Esophagus muscularis mucosa (tissue), 4 donors: ENCODE measurements around the gene PLXNB1.

Source experiments
- CTCF ChIP-seq, 3 experiments: fragments of 200-600 bp in 2 of 3; fragments of 450-650 bp in 1 of 3; sonication (generic) in 2 of 3; IDR thresholded peaks; one replicate each; pipeline ENCODE4 v1.5.1; 2017 to 2019; ENCODE audit warnings: antibody characterized with exemption in 3 of 3, mild to moderate bottlenecking in 2 of 3, moderate library complexity in 1 of 3
- EP300 ChIP-seq: sonication (generic); formaldehyde crosslinking; IDR thresholded peaks from one replicate; pipeline ENCODE4 v1.6.1; 2017; ENCODE audit warnings: antibody characterized with exemption
- POLR2A ChIP-seq: fragments of 450-650 bp; IDR thresholded peaks from one replicate; pipeline ENCODE4 v1.6.1; 2017; ENCODE audit warnings: antibody characterized with exemption, moderate library complexity, mild to moderate bottlenecking, low read depth

- TF ChIP-seq EP300, result no peak
- no peak for TF ChIP-seq CTCF (IDR thresholded peaks at IDR 0.05)
- TF ChIP-seq POLR2A, result no peak
Measured at GRCh38 chr3:48418140-48418539, 11.7 kb downstream of the PLXNB1 start.
